ENCODE results near the gene PIH1D1. TPM values are rescaled to one million over a fixed set of nuclear protein-coding genes. Genes with fewer than 3 reads are reported as not detected.

The PIH1D1 gene
- total and polyA plus RNA-seq, 10 of the 15 experiments (the other 5 are each of a cell fraction or from before 2014, with no cell fraction given): 16.1 to 153 (median 106) TPM

DNA sequence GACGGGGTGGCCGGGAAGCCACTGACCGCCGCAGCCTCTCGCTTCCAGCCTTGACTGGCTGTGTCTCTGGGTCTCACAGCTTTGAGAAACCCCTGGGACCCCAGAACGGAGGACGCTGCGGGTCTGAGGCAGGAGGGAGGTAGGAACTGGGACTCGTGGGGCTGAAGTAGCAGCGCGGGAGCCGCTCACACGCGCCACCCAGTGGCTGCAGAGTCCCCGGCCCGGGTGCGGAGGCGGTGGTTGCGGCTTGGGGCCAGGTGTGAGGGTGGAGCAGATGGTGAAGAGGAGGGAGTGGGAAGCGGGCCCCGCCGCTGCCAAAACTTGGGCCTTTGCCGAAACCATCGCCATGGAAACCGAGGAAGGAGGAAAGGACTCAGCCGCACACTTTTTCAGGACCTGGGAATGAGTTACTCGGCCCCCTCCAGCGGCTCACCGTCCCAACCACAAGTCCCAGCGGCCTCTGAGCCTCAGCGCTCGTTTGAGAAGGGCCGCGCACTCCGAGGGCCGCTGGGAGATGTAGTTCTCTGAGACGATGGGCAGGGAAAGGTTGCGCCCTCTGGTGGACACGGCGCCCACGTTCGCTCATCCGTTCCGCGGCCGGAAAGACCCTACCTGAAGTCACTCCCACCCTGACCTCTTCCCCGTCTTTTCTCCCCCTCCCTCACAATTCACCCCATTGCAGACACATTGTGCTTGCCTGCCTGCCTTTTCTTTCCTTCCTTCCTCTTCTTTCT lies 8.1 kb downstream of the PIH1D1 start (continued):
- TF ChIP-seq, protein P1, sequence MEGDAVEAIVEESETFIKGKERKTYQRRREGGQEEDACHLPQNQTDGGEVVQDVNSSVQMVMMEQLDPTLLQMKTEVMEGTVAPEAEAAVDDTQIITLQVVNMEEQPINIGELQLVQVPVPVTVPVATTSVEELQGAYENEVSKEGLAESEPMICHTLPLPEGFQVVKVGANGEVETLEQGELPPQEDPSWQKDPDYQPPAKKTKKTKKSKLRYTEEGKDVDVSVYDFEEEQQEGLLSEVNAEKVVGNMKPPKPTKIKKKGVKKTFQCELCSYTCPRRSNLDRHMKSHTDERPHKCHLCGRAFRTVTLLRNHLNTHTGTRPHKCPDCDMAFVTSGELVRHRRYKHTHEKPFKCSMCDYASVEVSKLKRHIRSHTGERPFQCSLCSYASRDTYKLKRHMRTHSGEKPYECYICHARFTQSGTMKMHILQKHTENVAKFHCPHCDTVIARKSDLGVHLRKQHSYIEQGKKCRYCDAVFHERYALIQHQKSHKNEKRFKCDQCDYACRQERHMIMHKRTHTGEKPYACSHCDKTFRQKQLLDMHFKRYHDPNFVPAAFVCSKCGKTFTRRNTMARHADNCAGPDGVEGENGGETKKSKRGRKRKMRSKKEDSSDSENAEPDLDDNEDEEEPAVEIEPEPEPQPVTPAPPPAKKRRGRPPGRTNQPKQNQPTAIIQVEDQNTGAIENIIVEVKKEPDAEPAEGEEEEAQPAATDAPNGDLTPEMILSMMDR (IDR thresholded peaks at IDR 0.05 in 2 of 3, conservative IDR thresholded peaks at IDR 0.05 in 1 of 3; ENCODE audit: control insufficient read depth in 2 of 3, extremely low read depth in 1 of 3, insufficient read depth in 1 of 3, low read depth in 3 of 3, low read length in 3 of 3): peak; percentile 70 to 92 (median 90)
- peak; percentile 65 to 73; a peak in 2 of 4 replicates for TF ChIP-seq IKZF2 (IDR thresholded peaks at IDR 0.05)
- no peak for TF ChIP-seq NFXL1 (IDR thresholded peaks at IDR 0.05; ENCODE audit: borderline replicate concordance)
- TF ChIP-seq BHLHE40 (IDR thresholded peaks at IDR 0.05; ENCODE audit: borderline replicate concordance in 1 of 2, low read depth in 2 of 2, low read length in 1 of 2): peak in 1 of 2 experiments; percentile 74; a peak in 2 of 4 replicates
- TF ChIP-seq ASH2L (IDR thresholded peaks at IDR 0.05; ENCODE audit: borderline replicate concordance, low read depth): no peak
- TF ChIP-seq, protein P2, sequence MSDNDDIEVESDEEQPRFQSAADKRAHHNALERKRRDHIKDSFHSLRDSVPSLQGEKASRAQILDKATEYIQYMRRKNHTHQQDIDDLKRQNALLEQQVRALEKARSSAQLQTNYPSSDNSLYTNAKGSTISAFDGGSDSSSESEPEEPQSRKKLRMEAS (IDR thresholded peaks at IDR 0.05; ENCODE audit: low read depth, low read length): peak; percentile 39; the same call in 1 of the 2 replicates
- 0 out of 2 replicates have a peak, but pooled peaks have one; percentile 64 for TF ChIP-seq STAT1 (conservative IDR thresholded peaks at IDR 0.05)
- no peak for TF ChIP-seq SUPT20H (IDR thresholded peaks at IDR 0.05; ENCODE audit: borderline replicate concordance, control insufficient read depth, low read depth, low read length)
- TF ChIP-seq SIX5 (IDR thresholded peaks at IDR 0.05; ENCODE audit: low read depth, low read length, severe bottlenecking): peak; percentile 98
- TF ChIP-seq PAX5 (IDR thresholded peaks at IDR 0.05; ENCODE audit: borderline replicate concordance, low read depth, low read length): 0 out of 2 replicates have a peak, but pooled peaks have one; percentile 37
- peak; percentile 99 for TF ChIP-seq TCF3 (IDR thresholded peaks at IDR 0.05; ENCODE audit: borderline replicate concordance, insufficient read depth, low read depth, low read length)
- TF ChIP-seq ZNF24 (IDR thresholded peaks at IDR 0.05): no peak
- TF ChIP-seq MYC (IDR thresholded peaks at IDR 0.05; ENCODE audit: insufficient read depth, insufficient read length, insufficient replicate concordance, low read length, severe bottlenecking): peak; percentile 16
- peak; percentile 96 for TF ChIP-seq LARP7 (IDR thresholded peaks at IDR 0.05)
- no peak for TF ChIP-seq CHD1 (IDR thresholded peaks at IDR 0.05; ENCODE audit: low read depth, low read length)
- TF ChIP-seq CHD4 (IDR thresholded peaks at IDR 0.05): no peak
- no peak for TF ChIP-seq GABPA (IDR thresholded peaks at IDR 0.05; ENCODE audit: low read depth)
- TF ChIP-seq, protein P3, sequence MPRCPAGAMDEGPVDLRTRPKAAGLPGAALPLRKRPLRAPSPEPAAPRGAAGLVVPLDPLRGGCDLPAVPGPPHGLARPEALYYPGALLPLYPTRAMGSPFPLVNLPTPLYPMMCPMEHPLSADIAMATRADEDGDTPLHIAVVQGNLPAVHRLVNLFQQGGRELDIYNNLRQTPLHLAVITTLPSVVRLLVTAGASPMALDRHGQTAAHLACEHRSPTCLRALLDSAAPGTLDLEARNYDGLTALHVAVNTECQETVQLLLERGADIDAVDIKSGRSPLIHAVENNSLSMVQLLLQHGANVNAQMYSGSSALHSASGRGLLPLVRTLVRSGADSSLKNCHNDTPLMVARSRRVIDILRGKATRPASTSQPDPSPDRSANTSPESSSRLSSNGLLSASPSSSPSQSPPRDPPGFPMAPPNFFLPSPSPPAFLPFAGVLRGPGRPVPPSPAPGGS (IDR thresholded peaks at IDR 0.05; ENCODE audit: borderline replicate concordance, insufficient read depth, low read depth, low read length, poor library complexity, severe bottlenecking): no peak
- 0 out of 4 replicates have a peak, but pooled peaks of 1 of the 2 experiments have one; percentile 35 for TF ChIP-seq ETV6 (conservative IDR thresholded peaks at IDR 0.05 in 1 of 2, IDR thresholded peaks at IDR 0.05 in 1 of 2; ENCODE audit: borderline replicate concordance in 1 of 2, low read depth in 1 of 2)
- TF ChIP-seq, protein P4, sequence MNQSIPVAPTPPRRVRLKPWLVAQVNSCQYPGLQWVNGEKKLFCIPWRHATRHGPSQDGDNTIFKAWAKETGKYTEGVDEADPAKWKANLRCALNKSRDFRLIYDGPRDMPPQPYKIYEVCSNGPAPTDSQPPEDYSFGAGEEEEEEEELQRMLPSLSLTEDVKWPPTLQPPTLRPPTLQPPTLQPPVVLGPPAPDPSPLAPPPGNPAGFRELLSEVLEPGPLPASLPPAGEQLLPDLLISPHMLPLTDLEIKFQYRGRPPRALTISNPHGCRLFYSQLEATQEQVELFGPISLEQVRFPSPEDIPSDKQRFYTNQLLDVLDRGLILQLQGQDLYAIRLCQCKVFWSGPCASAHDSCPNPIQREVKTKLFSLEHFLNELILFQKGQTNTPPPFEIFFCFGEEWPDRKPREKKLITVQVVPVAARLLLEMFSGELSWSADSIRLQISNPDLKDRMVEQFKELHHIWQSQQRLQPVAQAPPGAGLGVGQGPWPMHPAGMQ (IDR thresholded peaks at IDR 0.05; ENCODE audit: borderline replicate concordance): peak; percentile 46; the same call in 1 of the 2 replicates
- no peak for TF ChIP-seq JUND (IDR thresholded peaks at IDR 0.05; ENCODE audit: low read depth, low read length)
- TF ChIP-seq, protein P5, sequence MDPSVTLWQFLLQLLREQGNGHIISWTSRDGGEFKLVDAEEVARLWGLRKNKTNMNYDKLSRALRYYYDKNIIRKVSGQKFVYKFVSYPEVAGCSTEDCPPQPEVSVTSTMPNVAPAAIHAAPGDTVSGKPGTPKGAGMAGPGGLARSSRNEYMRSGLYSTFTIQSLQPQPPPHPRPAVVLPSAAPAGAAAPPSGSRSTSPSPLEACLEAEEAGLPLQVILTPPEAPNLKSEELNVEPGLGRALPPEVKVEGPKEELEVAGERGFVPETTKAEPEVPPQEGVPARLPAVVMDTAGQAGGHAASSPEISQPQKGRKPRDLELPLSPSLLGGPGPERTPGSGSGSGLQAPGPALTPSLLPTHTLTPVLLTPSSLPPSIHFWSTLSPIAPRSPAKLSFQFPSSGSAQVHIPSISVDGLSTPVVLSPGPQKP (IDR thresholded peaks at IDR 0.05; ENCODE audit: low read depth, low read length): peak; percentile 41; the same call in 1 of the 2 replicates
